ENCODE results near the gene PPT1. TPM values are rescaled to one million over a fixed set of nuclear protein-coding genes. Genes with fewer than 3 reads are reported as not detected.

The PPT1 gene
- total and polyA plus RNA-seq, 2 of the 13 experiments (the other 11 are each of a cell fraction or from before 2014, with no cell fraction given), result 129 TPM

- TF ChIP-seq POLR2AphosphoS2 (IDR thresholded peaks at IDR 0.05; ENCODE audit: low read depth, low read length) (no peak), HNF1B (CRISPR knock-in tag; IDR thresholded peaks at IDR 0.05) (peak; percentile 64), SOX13 (IDR thresholded peaks at IDR 0.05) (no peak), SOX13 (CRISPR knock-in tag; conservative IDR thresholded peaks at IDR 0.05 in 1 of 2, IDR thresholded peaks at IDR 0.05 in 1 of 2) (no peak), MYNN (CRISPR knock-in tag; IDR thresholded peaks at IDR 0.05; ENCODE audit: low read depth) (no peak), ZBTB7B (CRISPR knock-in tag; IDR thresholded peaks at IDR 0.05) (no peak; the same call in 1 of the 2 replicates), BCLAF1 (IDR thresholded peaks at IDR 0.05) (no peak), SP1 (IDR thresholded peaks at IDR 0.05) (no peak), SP1 (CRISPR knock-in tag; IDR thresholded peaks at IDR 0.05) (no peak), SMC3 (IDR thresholded peaks at IDR 0.05; ENCODE audit: low read length) (no peak), DNMT1 (CRISPR knock-in tag; IDR thresholded peaks at IDR 0.05) (no peak), ZFP36L1 (CRISPR knock-in tag; IDR thresholded peaks at IDR 0.05) (no peak), MXD1 (CRISPR knock-in tag; IDR thresholded peaks at IDR 0.05) (peak; percentile 47; the same call in 1 of the 2 replicates), ASH2L (IDR thresholded peaks at IDR 0.05; ENCODE audit: insufficient read length, low read depth, low read length) (peak; percentile 81), MTA3 (CRISPR knock-in tag; IDR thresholded peaks at IDR 0.05) (no peak), MLLT10 (CRISPR knock-in tag; IDR thresholded peaks at IDR 0.05) (no peak), ZSCAN29 (CRISPR knock-in tag; conservative IDR thresholded peaks at IDR 0.05) (peak; percentile 5; the same call in 1 of the 2 replicates), ZNF367 (CRISPR knock-in tag; IDR thresholded peaks at IDR 0.05; ENCODE audit: borderline replicate concordance) (no peak), ZNF331 (CRISPR knock-in tag; IDR thresholded peaks at IDR 0.05) (no peak), CTCF (CRISPR knock-in tag; IDR thresholded peaks at IDR 0.05) (no peak), ZNF670 (CRISPR knock-in tag; IDR thresholded peaks at IDR 0.05; ENCODE audit: borderline replicate concordance) (peak; percentile 41; the same call in 1 of the 2 replicates), NR2F2 (IDR thresholded peaks at IDR 0.05; ENCODE audit: borderline replicate concordance, low read depth) (peak; percentile 19; the same call in 1 of the 2 replicates), ZKSCAN5 (CRISPR knock-in tag; IDR thresholded peaks at IDR 0.05) (no peak), THAP7 (CRISPR knock-in tag; IDR thresholded peaks at IDR 0.05) (no peak)
Measured at GRCh38 chr1:40039757-40040510, 57.1 kb downstream of the PPT1 start (continued).
